SK-N-SH treated with all-trans-retinoic acid at 6 μM for 48 hours (cell line): ENCODE data around the gene SMIM20.

ENCODE experiments used
- ATAC-seq: fragments of 200-7000 bp; cut with Tn5 transposase; 3 replicates; pipeline ENCODE4 v1.9.1; 2020; ENCODE audit warnings: mild to moderate bottlenecking, moderate library complexity
- ARNTL ChIP-seq: fragments of 450-650 bp; formaldehyde crosslinking; IDR thresholded peaks from 2 replicates; pipeline ENCODE4 v1.5.0; 2020; ENCODE audit warnings: low read depth, mild to moderate bottlenecking, moderate library complexity, borderline replicate concordance
- BACH2 ChIP-seq: fragments of 250-450 bp; sonication (Bioruptor Pico); IDR thresholded peaks from 2 replicates; pipeline ENCODE4 v1.9.0; 2021; ENCODE audit warnings: mild to moderate bottlenecking, borderline replicate concordance
- CREB5 ChIP-seq: fragments of 250-450 bp; sonication (Bioruptor Pico); IDR thresholded peaks from 2 replicates; pipeline ENCODE4 v1.5.1; 2020; ENCODE audit warnings: low read depth, mild to moderate bottlenecking, moderate library complexity
- CSDC2 ChIP-seq: fragments of 250-450 bp; sonication (Bioruptor Pico); IDR thresholded peaks from 2 replicates; pipeline ENCODE4 v1.5.0; 2020; ENCODE audit warnings: mild to moderate bottlenecking, moderate library complexity
- CSRNP3 ChIP-seq: fragments of 250-450 bp; sonication (Bioruptor Pico); IDR thresholded peaks from 2 replicates; pipeline ENCODE4 v1.5.1; 2021; ENCODE audit warnings: mild to moderate bottlenecking, moderate library complexity
- ESRRG ChIP-seq: fragments of 250-450 bp; sonication (Bioruptor Pico); IDR thresholded peaks from 2 replicates; pipeline ENCODE4 v1.6.1; 2021; ENCODE audit warnings: mild to moderate bottlenecking
- GLIS3 ChIP-seq: fragments of 250-450 bp; sonication (Bioruptor Pico); IDR thresholded peaks from 2 replicates; pipeline ENCODE4 v1.5.0; 2020; ENCODE audit warnings: mild to moderate bottlenecking, moderate library complexity
- OSR1 ChIP-seq: fragments of 250-450 bp; sonication (Bioruptor Pico); IDR thresholded peaks from 2 replicates; pipeline ENCODE4 v1.8.0; 2022; ENCODE audit warnings: moderate library complexity, mild to moderate bottlenecking, inconsistent platforms
- PATZ1 ChIP-seq: fragments of 250-450 bp; sonication (Bioruptor Pico); IDR thresholded peaks from 2 replicates; pipeline ENCODE4 v1.8.0; 2020; ENCODE audit warnings: mild to moderate bottlenecking, moderate library complexity, borderline replicate concordance
- POU6F1 ChIP-seq: fragments of 250-450 bp; sonication (Bioruptor Pico); IDR thresholded peaks from 2 replicates; pipeline ENCODE4 v1.8.0; 2021; ENCODE audit warnings: low read depth, mild to moderate bottlenecking, moderate library complexity, borderline replicate concordance
- RARB ChIP-seq: fragments of 250-450 bp; sonication (Bioruptor Pico); IDR thresholded peaks from 2 replicates; pipeline ENCODE4 v1.8.0; 2021; ENCODE audit warnings: mild to moderate bottlenecking, moderate library complexity
- SNAI2 ChIP-seq: fragments of 250-450 bp; sonication (Bioruptor Pico); IDR thresholded peaks from 2 replicates; pipeline ENCODE4 v1.5.0; 2020; ENCODE audit warnings: mild to moderate bottlenecking, moderate library complexity
- ZC3H10 ChIP-seq: fragments of 250-450 bp; sonication (Bioruptor Pico); IDR thresholded peaks from 2 replicates; pipeline ENCODE4 v1.5.1; 2021; ENCODE audit warnings: mild to moderate bottlenecking, moderate library complexity
- ZFP3 ChIP-seq: fragments of 250-450 bp; sonication (Bioruptor Pico); IDR thresholded peaks from 2 replicates; pipeline ENCODE4 v1.5.0; 2020; ENCODE audit warnings: mild to moderate bottlenecking, moderate library complexity
- ZFP30 ChIP-seq: fragments of 450-650 bp; formaldehyde crosslinking; IDR thresholded peaks from 2 replicates; pipeline ENCODE4 v1.5.0; 2022; ENCODE audit warnings: mild to moderate bottlenecking, moderate library complexity
- ZNF565 ChIP-seq: fragments of 450-650 bp; formaldehyde crosslinking; conservative IDR thresholded peaks from 2 replicates; pipeline ENCODE4 v1.5.0; 2020; ENCODE audit warnings: low read depth, mild to moderate bottlenecking, moderate library complexity

Gene SMIM20

GRCh38 chr4:25896776-25897539, 17.1 kb upstream of the SMIM20 start:
- TF ChIP-seq ZNF565 (no peak), GLIS3 (CRISPR knock-in tag) (no peak), PATZ1 (CRISPR knock-in tag) (no peak), RARB (CRISPR knock-in tag) (no peak), POU6F1 (CRISPR knock-in tag) (no peak), ESRRG (no peak), ZFP3 (CRISPR knock-in tag) (no peak), CSDC2 (CRISPR knock-in tag) (no peak), OSR1 (no peak), ARNTL (no peak), CSRNP3 (CRISPR knock-in tag) (no peak), ZFP30 (CRISPR knock-in tag) (no peak)
- no peak for ATAC-seq

- ATAC-seq, result no peak
These were observed 13.7 kb upstream of the SMIM20 start for GRCh38 chr4:25900310-25900709.

More at GRCh38 chr4:25900310-25900709, 13.7 kb upstream of the SMIM20 start:
- TF ChIP-seq SNAI2 (CRISPR knock-in tag), result no peak
- no peak for TF ChIP-seq CREB5 (CRISPR knock-in tag)
- TF ChIP-seq CSDC2 (CRISPR knock-in tag), result no peak
- TF ChIP-seq ZC3H10 (CRISPR knock-in tag), result no peak
- no peak for TF ChIP-seq PATZ1 (CRISPR knock-in tag)
- no peak for TF ChIP-seq CSRNP3 (CRISPR knock-in tag)
- no peak for TF ChIP-seq BACH2 (CRISPR knock-in tag)
